ENCODE data around the gene RAB3C. TPM values are rescaled to one million over a fixed set of nuclear protein-coding genes. Genes with fewer than 3 reads are reported as not detected.

The RAB3C gene
- total RNA-seq, 4 donors from 2014 or later: 0.09 to 0.38 (median 0.21) TPM; not detected in 1

GRCh38 chr5:58872670-58873273, 289.9 kb downstream of the RAB3C start:
- no peaks in the 10 kb centered on the region for H3K9me3 ChIP-seq
- DNase-seq: no peak
- TF ChIP-seq CTCF (IDR thresholded peaks at IDR 0.05): no peak
- no peak for TF ChIP-seq POLR2A (IDR thresholded peaks at IDR 0.05)
- 76 to 88% methylated on average over 5 of the region's 5 CpGs for WGBS, 2 donors
- no peak overlapping the region for H3K4me3 ChIP-seq
- no peaks in the 10 kb centered on the region for H3K36me3 ChIP-seq
- peaks cover 0 to 5% (median 0%) of the 10 kb centered on the region in 4 donors for H3K27me3 ChIP-seq
- no peak overlapping the region for H3K27ac ChIP-seq
- intact Hi-C loops (cut with DNase I): no loop called here
- no peaks in the 10 kb centered on the region for H3K4me1 ChIP-seq

GRCh38 chr5:58875599-58875998, 292.7 kb downstream of the RAB3C start:
- no peaks in the 10 kb centered on the region for H3K36me3 ChIP-seq
- H3K27ac ChIP-seq: no peak overlapping the region
- no peaks in the 10 kb centered on the region for H3K9me3 ChIP-seq
- no peak for DNase-seq
- 70 to 71% methylated on average over 3 of the region's 3 CpGs for WGBS, 2 donors
- no peak for TF ChIP-seq POLR2A (IDR thresholded peaks at IDR 0.05)
- no peak for TF ChIP-seq CTCF (IDR thresholded peaks at IDR 0.05)
- H3K4me3 ChIP-seq: no peak overlapping the region
- no peaks in the 10 kb centered on the region for H3K4me1 ChIP-seq
- intact Hi-C loops (cut with DNase I): no loop called here
- H3K27me3 ChIP-seq: peaks cover 0 to 5% (median 0%) of the 10 kb centered on the region in 4 donors

GRCh38 chr5:58885260-58885659, 302.4 kb downstream of the RAB3C start:
- TF ChIP-seq CTCF (IDR thresholded peaks at IDR 0.05) (no peak), POLR2A (IDR thresholded peaks at IDR 0.05) (no peak)
- intact Hi-C loops (cut with DNase I): loop anchor here (5.0 to 10.0 kb wide), 2 partner anchors 122 to 290 kb away; no protein-coding TSS in a partner anchor
- no peak overlapping the region for H3K4me3 ChIP-seq
- H3K27me3 ChIP-seq: no peaks in the 10 kb centered on the region
- DNase-seq: no peak
- no peaks in the 10 kb centered on the region for H3K9me3 ChIP-seq
- WGBS, 2 donors: 69 to 72% methylated on average over 2 of the region's 2 CpGs
- H3K36me3 ChIP-seq: no peaks in the 10 kb centered on the region
- H3K27ac ChIP-seq: no peak overlapping the region
- peaks cover 0 to 3% (median 0%) of the 10 kb centered on the region in 3 donors for H3K4me1 ChIP-seq

GRCh38 chr5:58886315-58887207, 303.7 kb downstream of the RAB3C start:
- TF ChIP-seq POLR2A (IDR thresholded peaks at IDR 0.05) (no peak), CTCF (IDR thresholded peaks at IDR 0.05) (peak; percentile 75 to 86 (median 81))
- Histone ChIP-seq H3K36me3 (no peaks in the 10 kb centered on the region), H3K4me3 (no peak overlapping the region), H3K9me3 (no peaks in the 10 kb centered on the region), H3K27me3 (no peaks in the 10 kb centered on the region), H3K27ac (no peak overlapping the region), H3K4me1 (peaks cover 0 to 7% (median 0%) of the 10 kb centered on the region in 3 donors)
- WGBS, 2 donors: 42 to 45% methylated on average over 11 to 14 of the region's 14 CpGs
- intact Hi-C loops (cut with DNase I): loop anchor here (5.0 to 10.0 kb wide), 2 partner anchors 121 to 288 kb away; no protein-coding TSS in a partner anchor
- DNase-seq: no peak

GRCh38 chr5:58887311-58887710, 304.4 kb downstream of the RAB3C start:
- Histone ChIP-seq H3K36me3 (no peaks in the 10 kb centered on the region), H3K9me3 (no peaks in the 10 kb centered on the region), H3K4me3 (no peak overlapping the region), H3K4me1 (peaks cover 0 to 14% (median 0%) of the 10 kb centered on the region in 3 donors), H3K27ac (no peak overlapping the region), H3K27me3 (no peaks in the 10 kb centered on the region)
- intact Hi-C loops (cut with DNase I): loop anchor here (5.0 to 10.0 kb wide), 2 partner anchors 120 to 287 kb away; no protein-coding TSS in a partner anchor
- DNase-seq: no peak
- WGBS, 2 donors: 88% methylated on average over 4 of the region's 4 CpGs
- no peak for TF ChIP-seq CTCF (IDR thresholded peaks at IDR 0.05)
